HG03039 (cell line): ENCODE results near the gene PCDHB10.
"Not testable (repeated sequence)": the region's sequence is repeated elsewhere in the genome, so short reads cannot be mapped to it uniquely, and the experiment has no call there.

ENCODE experiments used
- ATAC-seq: cut with Tn5 transposase; IDR thresholded peaks from one replicate; pipeline ENCODE4 v1.9.1; 2021; ENCODE audit warnings: mild to moderate bottlenecking, moderate library complexity; ENCODE audit not compliant: unreplicated experiment

The PCDHB10 gene

DNA sequence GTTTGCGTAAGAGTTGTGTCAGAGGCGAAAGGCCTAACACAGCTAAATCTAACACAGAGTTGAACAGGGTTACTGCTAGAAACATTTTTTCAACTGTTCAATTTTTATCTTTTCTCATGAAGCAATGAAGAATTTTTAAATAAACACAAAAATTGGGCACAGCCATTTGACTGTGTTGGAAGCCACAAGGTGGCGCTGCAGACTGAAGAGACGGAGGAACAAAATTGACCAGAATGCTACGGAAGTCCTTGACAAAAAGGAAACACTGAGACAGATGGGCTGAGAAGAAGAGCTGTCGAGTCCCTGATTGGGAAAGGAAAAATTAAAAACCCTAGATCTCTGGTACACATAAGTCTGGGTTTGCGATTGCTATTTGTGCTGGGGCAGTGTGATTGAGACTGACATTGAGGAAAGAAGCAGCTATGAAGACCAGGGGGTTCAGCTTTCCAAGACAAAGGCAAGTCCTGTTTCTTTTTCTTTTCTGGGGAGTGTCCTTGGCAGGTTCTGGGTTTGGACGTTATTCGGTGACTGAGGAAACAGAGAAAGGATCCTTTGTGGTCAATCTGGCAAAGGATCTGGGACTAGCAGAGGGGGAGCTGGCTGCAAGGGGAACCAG is 5.1 kb upstream of the PCDHB10 start, which contains the start of gene PCDHB9:
Gene PCDHB9 (plus strand): TSS at position 265 of the 616 bp plus-strand sequence. CDS start 158 bp downstream, at position 423.
- ATAC-seq = no peak

DNA sequence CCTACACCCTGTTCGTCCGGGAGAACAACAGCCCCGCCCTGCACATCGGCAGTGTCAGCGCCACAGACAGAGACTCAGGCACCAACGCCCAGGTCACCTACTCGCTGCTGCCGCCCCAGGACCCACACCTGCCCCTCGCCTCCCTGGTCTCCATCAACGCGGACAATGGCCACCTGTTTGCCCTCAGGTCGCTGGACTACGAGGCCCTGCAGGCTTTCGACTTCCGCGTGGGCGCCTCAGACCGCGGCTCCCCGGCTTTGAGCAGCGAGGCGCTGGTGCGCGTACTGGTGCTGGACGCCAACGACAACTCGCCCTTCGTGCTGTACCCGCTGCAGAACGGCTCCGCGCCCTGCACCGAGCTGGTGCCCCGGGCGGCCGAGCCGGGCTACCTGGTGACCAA is 3.5 kb upstream of the PCDHB10 start:
- not testable (repeated sequence) for ATAC-seq

DNA sequence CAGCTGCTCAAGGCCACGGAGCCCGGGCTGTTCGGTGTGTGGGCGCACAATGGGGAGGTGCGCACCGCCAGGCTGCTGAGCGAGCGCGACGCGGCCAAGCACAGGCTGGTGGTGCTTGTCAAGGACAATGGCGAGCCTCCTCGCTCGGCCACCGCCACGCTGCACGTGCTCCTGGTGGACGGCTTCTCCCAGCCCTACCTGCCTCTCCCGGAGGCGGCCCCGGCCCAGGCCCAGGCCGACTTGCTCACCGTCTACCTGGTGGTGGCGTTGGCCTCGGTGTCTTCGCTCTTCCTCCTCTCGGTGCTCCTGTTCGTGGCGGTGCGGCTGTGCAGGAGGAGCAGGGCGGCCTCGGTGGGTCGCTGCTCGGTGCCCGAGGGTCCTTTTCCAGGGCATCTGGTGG is 3.0 kb upstream of the PCDHB10 start:
- ATAC-seq = not testable (repeated sequence)

DNA sequence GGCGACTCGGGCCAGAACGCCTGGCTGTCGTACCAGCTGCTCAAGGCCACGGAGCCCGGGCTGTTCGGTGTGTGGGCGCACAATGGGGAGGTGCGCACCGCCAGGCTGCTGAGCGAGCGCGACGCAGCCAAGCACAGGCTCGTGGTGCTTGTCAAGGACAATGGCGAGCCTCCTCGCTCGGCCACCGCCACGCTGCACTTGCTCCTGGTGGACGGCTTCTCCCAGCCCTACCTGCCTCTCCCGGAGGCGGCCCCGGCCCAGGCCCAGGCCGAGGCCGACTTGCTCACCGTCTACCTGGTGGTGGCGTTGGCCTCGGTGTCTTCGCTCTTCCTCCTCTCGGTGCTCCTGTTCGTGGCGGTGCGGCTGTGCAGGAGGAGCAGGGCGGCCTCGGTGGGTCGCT is 2.2 kb downstream of the PCDHB10 start:
- not testable (repeated sequence) for ATAC-seq

DNA sequence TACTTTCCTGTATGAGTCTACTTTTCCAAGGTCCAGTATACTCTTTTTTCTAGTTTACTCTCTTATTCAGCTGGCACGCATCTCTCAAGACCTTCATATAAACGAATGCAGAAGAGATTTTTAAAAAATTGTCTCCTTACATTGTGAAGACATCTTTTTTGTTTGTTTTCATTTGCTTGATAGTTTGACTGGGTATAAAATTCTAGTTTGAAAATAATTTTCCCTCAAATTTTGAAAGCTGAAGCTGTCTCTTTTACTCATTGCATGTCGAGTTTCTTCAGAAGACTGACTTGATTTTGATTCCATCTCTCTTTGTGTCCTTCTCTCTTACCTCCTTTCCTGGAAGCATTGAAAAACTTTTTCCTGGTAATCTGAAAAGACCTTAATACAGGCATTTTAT is 4.2 kb downstream of the PCDHB10 start:
- ATAC-seq = no peak

DNA sequence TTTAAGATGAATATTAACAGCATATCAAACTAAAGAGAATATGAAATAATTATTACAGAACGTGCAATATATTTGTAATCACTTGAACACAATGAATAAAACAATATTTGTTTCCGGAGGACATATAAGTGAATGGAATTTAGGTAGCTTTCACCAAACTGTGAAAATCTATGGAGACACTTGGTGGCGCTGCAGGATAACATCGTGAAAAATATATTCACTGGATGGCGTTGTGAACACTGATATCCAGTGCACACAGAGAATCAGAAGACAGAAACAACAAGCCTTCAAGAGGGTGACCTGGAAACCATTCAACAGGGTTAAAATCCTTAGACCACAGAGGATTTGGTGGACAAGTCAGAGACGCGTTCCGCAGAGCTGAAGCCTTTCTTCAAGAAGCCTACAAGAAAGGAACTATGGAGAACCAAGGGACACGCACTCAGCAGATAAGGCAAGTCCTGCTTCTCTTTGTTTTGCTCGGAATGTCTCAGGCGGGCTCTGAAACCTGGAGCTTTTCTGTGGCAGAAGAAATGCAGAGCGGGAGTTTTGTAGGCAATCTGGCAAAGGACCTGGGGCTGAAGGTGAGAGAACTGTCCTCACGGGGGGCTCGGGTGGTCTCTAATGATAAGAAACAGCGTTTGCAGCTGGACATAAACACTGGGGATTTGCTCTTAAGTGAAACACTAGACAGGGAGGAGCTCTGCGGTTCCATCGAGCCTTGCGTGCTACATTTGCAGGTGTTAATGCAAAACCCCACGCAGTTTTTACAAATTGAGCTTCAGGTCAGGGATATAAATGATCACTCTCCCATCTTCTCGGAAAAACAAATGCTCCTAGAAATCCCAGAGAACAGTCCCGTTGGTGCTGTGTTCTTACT is 7.4 kb downstream of the PCDHB10 start, which contains the start of gene PCDHB11:
Gene PCDHB11 (plus strand): TSS at position 269 of the 877 bp plus-strand sequence. CDS start 148 bp downstream, at position 417.
- ATAC-seq = no peak

DNA sequence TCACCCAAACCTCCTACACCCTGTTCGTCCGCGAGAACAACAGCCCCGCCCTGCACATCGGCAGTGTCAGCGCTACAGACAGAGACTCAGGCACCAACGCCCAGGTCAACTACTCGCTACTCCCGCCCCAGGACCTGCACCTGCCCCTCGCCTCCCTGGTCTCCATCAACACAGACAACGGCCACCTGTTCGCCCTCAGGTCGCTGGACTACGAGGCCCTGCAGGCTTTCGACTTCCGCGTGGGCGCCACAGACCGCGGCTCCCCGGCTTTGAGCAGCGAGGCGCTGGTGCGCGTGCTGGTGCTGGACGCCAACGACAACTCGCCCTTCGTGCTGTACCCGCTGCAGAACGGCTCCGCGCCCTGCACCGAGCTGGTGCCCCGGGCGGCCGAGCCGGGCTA is 9.0 kb downstream of the PCDHB10 start:
- ATAC-seq = not testable (repeated sequence)

DNA sequence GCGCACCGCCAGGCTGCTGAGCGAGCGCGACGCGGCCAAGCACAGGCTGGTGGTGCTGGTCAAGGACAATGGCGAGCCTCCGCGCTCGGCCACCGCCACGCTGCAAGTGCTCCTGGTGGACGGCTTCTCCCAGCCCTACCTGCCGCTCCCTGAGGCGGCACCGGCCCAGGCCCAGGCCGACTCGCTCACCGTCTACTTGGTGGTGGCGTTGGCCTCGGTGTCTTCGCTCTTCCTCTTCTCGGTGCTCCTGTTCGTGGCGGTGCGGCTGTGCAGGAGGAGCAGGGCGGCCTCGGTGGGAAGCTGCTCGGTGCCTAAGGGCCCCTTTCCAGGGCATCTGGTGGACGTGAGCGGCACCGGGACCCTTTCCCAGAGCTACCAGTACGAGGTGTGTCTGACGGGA is 9.5 kb downstream of the PCDHB10 start:
- ATAC-seq = not testable (repeated sequence)

DNA sequence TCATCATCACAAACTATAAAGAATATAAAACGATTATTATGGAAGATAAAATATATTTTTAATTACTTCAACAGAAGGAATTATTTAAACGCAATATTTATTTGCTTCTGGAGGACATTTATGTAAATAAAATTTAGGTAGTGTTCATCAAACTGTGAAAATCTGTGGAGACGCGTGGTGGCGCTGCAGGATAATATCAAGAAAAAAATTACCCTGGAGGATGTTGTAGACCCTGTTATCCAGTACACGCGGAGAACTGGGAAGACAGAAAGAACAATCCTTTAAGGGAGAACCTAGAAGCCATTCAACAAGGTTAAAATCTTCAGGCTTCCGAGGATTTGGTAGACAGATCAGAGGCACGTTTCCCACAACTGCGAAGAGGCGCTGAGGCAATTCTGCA is 16.3 kb downstream of the PCDHB10 start, which contains the start of gene PCDHB12:
Gene PCDHB12 (plus strand): TSS at position 242 of the 400 bp plus-strand sequence. CDS start 189 bp downstream, outside the sequence.
- ATAC-seq = no peak

DNA sequence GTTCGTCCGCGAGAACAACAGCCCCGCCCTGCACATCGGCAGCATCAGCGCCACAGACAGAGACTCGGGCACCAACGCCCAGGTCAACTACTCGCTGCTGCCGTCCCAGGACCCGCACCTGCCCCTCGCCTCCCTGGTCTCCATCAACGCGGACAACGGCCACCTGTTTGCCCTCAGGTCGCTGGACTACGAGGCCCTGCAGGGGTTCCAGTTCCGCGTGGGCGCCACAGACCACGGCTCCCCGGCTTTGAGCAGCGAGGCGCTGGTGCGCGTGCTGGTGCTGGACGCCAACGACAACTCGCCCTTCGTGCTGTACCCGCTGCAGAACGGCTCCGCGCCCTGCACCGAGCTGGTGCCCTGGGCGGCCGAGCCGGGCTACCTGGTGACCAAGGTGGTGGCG is 18.1 kb downstream of the PCDHB10 start:
- not testable (repeated sequence) for ATAC-seq

DNA sequence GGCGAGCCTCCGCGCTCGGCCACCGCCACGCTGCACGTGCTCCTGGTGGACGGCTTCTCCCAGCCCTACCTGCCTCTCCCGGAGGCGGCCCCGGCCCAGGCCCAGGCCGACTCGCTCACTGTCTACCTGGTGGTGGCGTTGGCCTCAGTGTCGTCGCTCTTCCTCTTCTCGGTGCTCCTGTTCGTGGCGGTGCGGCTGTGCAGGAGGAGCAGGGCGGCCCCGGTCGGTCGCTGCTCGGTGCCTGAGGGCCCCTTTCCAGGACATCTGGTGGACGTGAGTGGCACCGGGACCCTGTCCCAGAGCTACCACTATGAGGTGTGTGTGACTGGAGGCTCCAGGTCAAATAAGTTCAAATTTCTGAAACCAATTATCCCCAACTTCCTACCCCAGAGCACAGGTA is 18.7 kb downstream of the PCDHB10 start:
- not testable (repeated sequence) for ATAC-seq

DNA sequence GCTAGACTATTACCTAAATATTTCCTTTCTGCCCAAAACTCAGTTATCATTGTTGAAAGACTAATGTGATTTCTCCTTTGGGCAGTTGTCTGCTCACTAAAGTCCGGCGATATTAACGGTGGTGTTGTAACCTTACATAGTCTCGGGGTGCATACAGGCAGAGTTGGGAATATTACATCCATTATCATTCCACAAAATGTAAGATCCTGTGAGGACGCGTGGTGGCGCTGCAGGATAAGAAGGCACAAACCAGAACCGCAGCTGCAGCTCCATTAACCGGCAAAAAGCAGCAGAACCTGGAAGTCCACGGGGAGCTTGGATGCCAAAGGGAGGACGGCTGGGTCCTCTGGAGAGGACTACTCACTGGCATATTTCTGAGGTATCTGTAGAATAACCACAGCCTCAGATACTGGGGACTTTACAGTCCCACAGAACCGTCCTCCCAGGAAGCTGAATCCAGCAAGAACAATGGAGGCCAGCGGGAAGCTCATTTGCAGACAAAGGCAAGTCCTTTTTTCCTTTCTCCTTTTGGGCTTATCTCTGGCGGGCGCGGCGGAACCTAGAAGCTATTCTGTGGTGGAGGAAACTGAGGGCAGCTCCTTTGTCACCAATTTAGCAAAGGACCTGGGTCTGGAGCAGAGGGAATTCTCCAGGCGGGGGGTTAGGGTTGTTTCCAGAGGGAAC is 21.6 kb downstream of the PCDHB10 start, which contains the start of gene PCDHB13:
Gene PCDHB13 (plus strand): TSS at position 264 of the 684 bp plus-strand sequence. CDS start 205 bp downstream, at position 469.
- ATAC-seq = not testable (repeated sequence)

DNA sequence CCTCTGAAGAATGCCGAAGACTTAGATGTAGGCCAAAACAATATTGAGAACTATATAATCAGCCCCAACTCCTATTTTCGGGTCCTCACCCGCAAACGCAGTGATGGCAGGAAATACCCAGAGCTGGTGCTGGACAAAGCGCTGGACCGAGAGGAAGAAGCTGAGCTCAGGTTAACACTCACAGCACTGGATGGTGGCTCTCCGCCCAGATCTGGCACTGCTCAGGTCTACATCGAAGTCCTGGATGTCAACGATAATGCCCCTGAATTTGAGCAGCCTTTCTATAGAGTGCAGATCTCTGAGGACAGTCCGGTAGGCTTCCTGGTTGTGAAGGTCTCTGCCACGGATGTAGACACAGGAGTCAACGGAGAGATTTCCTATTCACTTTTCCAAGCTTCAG is 22.4 kb downstream of the PCDHB10 start:
- not testable (repeated sequence) for ATAC-seq

DNA sequence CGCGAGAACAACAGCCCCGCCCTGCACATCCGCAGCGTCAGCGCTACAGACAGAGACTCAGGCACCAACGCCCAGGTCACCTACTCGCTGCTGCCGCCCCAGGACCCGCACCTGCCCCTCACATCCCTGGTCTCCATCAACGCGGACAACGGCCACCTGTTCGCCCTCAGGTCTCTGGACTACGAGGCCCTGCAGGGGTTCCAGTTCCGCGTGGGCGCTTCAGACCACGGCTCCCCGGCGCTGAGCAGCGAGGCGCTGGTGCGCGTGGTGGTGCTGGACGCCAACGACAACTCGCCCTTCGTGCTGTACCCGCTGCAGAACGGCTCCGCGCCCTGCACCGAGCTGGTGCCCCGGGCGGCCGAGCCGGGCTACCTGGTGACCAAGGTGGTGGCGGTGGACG is 23.4 kb downstream of the PCDHB10 start:
- ATAC-seq = not testable (repeated sequence)

DNA sequence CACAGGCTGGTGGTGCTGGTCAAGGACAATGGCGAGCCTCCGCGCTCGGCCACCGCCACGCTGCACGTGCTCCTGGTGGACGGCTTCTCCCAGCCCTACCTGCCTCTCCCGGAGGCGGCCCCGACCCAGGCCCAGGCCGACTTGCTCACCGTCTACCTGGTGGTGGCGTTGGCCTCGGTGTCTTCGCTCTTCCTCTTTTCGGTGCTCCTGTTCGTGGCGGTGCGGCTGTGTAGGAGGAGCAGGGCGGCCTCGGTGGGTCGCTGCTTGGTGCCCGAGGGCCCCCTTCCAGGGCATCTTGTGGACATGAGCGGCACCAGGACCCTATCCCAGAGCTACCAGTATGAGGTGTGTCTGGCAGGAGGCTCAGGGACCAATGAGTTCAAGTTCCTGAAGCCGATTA is 23.9 kb downstream of the PCDHB10 start:
- not testable (repeated sequence) for ATAC-seq

DNA sequence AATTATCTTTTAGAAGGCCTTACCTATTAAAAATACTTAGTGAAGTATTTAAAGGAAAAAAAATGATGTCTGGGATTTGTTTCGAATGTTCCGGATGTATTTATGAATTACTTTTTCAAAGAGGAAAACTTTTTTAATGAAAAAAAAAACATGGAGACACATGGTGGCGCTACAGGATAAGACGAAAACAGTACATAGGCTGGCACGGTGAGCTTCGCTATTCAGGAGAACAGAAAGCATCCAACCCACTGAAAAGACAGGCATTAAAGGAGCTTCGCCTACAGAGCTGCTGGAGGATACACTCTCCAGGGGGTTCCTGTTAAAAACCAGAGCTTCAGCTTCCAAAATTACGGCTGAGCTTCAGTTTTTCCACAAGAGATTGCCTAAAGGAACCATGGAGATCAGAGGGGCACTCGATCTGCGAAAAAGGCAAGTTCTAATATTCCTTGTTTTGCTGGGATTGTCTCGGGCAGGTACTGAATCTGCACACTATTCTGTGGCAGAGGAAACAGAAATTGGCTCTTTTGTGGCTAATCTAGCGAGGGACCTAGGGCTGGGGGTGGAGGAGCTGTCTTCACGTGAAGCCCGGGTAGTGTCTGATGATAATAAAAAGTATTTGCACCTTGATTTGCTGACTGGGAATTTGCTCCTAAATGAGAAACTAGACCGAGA is 31.1 kb downstream of the PCDHB10 start, which contains the start of gene PCDHB14:
Gene PCDHB14 (plus strand): TSS at position 232 of the 672 bp plus-strand sequence. CDS start 163 bp downstream, at position 395.
- no peak for ATAC-seq

DNA sequence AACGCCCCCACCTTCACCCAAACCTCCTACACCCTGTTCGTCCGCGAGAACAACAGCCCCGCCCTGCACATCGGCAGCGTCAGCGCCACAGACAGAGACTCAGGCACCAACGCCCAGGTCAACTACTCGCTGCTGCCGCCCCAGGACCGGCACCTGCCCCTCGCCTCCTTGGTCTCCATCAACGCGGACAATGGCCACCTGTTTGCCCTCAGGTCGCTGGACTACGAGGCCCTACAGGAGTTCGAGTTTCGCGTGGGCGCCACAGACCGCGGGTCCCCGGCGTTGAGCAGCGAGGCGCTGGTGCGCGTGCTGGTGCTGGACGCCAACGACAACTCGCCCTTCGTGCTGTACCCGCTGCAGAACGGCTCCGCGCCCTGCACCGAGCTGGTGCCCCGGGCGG is 32.7 kb downstream of the PCDHB10 start:
- not testable (repeated sequence) for ATAC-seq

DNA sequence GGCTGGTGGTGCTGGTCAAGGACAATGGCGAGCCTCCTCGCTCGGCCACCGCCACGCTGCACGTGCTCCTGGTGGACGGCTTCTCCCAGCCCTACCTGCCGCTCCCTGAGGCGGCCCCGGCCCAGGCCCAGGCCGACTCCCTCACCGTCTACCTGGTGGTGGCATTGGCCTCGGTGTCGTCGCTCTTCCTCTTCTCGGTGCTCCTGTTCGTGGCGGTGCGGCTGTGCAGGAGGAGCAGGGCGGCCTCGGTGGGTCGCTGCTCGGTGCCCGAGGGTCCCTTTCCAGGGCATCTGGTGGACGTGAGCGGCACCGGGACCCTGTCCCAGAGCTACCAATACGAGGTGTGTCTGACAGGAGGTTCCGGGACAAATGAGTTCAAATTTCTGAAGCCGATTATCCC is 33.3 kb downstream of the PCDHB10 start:
- not testable (repeated sequence) for ATAC-seq

DNA sequence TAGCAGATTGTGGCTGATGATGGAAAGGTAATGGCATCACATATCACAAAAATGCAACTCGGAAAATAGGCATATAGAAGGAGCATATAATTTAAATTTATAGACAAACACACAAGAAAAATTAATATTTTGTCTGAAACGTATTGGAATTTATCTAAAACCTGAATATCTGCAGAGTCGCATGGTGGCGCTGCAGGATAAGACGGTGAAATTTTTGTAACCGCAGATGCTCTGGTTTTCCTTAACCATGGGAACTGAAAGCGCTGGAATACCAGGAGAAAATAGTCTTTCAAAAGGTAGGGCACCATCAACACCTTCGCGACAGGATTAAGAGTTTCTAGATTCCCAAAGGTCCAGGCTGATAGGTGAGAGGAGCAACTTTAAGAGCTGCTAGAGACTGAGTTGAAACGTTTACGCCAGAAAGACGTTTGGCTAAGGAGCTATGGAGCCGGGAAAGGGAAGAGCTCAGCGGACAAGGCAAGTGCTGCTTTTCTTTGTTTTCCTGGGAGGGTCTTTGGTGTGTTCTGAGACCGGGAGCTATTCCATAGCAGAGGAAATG is 42.0 kb downstream of the PCDHB10 start:
- no peak for ATAC-seq

DNA sequence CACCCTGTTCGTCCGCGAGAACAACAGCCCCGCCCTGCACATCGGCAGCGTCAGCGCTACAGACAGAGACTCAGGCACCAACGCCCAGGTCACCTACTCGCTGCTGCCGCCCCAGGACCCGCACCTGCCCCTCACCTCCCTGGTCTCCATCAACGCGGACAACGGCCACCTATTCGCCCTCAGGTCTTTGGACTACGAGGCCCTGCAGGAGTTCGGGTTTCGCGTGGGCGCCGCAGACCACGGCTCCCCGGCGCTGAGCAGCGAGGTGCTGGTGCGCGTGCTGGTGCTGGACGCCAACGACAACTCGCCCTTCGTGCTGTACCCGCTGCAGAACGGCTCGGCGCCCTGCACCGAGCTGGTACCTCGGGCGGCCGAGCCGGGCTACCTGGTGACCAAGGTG is 43.8 kb downstream of the PCDHB10 start:
- ATAC-seq = not testable (repeated sequence)
